ENCODE data around the gene AP5S1.
A peak's percentile ranks its signal among the peaks of the same experiment; 100 is the strongest.

AP5S1 gene

DNA sequence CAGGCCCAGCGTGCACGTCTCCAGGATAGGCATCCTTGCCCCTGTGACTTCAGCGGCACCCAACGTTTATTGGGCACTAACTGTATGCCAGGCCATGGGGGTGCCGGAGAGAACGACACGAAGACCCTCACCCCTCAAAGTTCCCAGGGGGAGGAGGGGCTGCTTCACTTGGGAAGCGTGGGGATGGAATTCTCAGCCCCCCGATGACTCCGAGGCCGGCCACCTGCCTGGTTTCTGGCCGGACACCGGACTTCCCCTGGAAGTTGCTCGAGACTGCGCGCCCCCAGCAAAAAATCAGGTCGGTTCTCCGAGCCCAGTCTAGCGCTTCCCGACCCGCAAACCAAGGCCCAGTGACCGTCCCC, 26.0 kb downstream of the AP5S1 start:
- no peak for DNase-seq (ENCODE audit: low spot score)

DNA sequence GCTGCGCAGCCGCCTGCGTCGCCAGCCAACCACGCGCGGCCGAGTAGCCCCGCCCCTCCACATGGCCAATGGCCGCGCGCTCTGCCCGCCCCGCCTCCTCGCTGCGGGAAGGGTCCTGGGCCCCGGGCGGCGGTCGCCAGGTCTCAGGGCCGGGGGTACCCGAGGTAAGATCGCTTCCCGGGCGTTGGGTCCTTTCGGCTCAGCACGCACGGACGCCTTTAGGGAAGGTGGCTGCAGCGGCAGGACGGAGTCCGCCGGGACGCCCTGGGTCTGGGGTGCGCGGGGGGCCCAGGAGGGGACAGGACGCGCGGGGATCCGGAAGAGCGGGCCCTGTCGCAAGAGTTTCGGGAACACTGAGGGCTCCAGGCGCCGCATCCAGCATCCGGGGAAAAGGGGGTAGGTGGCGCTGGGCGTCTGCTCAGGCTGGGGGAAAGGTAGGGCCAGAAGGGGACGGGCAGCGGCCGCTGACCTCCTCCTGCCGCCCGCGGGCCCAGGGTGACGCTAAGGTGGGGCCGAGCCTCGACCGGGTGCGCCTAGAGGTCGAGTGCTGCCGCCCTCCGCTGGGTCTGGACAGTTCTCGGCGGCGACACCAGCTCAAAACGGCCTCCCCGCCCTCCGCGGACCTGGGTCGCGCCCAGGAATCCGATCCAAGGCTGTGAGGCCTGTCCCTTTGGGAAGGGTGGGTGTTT, 26.5 kb downstream of the AP5S1 start, which contains the start of gene MAVS:
Gene MAVS (plus strand): TSS at position 95 of the 689 bp plus-strand sequence. CDS start 7,791 bp downstream, outside the sequence.
- DNase-seq (ENCODE audit: low spot score) = peak; percentile 98

DNA sequence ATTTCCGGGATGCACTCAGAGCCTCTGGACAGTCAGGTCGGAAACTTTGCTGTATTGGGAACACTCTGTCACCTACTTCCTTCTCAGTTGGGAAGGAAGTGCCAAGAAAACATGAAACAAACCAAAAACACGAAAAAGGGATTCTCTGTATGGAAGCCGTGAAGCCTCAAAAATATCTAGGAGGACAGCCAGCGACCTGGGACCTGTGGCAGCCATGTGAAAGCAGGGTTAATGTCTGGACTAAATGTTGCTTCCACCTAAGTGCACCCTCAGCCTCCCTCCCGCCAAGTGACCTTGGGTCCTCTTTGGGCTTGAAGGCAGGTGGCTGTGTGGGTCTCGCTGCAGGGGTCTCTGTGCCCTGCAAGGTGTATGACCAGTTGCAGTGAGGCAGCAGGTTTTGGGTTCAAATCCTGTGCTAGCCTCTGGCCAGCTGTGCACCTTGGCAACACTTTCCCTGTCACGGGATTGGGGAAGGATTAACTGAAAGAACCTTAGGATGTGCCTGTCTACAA, 27.1 kb downstream of the AP5S1 start:
- no peak for DNase-seq (ENCODE audit: low spot score)

DNA sequence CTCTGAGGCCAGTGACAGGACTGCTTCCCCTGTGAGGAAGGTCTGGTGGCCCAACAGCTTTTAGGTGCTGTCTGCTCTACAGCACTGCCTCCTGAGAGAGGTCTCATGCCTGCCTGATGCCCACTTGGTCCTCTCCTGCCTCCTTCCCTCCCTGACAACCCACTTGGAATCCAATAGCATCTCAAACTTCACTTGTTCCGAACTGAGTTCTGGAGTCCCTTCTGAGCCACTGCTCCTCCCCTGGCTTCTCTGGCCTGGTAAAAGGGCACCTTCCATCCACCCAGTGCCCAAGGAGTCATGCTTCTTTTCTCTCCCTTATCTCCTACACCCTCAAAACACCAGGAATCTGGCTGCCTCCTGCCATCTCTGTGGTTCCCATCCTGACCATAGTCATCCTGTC, 28.2 kb downstream of the AP5S1 start:
- no peak for DNase-seq (ENCODE audit: low spot score)

DNA sequence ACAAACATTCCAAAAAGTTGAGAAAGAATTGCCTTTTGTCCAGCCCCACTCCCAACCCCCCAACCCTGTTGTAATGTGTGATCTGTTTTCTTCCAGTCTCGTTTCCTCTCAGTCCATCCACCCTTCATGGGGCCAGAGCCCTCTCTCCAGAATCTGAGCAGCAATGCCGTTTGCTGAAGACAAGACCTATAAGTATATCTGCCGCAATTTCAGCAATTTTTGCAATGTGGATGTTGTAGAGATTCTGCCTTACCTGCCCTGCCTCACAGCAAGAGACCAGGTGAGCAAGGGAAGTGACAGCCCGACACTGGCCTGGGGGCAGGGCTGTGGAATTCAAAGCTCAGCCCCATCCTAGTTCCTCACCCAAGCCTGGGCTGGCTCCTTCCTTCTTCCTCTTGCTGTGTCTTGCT, 34.1 kb downstream of the AP5S1 start:
- no peak for DNase-seq (ENCODE audit: low spot score)

DNA sequence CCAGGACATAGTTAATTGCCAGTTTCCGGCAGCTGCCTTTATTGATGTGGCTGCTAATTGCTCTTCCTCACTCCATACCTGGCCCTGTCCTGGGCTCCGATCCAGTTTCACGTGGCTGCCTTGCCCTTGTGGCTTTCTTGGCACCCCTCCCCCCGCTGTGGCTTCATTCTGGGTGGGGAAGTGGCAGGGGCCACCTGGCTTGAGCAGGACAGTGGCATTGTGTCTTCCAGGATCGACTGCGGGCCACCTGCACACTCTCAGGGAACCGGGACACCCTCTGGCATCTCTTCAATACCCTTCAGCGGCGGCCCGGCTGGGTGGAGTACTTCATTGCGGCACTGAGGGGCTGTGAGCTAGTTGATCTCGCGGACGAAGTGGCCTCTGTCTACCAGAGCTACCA, 37.1 kb downstream of the AP5S1 start:
- no peak for DNase-seq (ENCODE audit: low spot score)

DNA sequence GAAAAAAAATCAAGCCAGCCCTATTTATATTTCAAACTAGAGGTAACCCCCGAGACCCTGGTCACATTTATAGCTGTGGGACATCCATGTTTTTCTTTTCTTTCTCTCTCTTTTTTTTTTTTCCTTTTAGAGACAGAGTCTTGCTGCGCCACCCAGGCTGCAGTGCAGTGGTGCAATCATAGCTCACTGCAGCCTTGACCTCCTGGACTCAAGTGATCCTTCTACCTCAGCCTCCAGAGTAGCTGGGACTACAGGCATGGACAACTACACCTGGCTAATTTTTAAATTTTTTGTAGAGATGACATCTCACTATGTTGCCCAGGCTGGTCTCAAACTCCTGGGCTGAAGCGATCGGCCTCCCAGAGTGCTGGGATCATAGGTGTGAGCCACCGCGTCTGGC, 38.3 kb downstream of the AP5S1 start:
- no peak for DNase-seq (ENCODE audit: low spot score)

DNA sequence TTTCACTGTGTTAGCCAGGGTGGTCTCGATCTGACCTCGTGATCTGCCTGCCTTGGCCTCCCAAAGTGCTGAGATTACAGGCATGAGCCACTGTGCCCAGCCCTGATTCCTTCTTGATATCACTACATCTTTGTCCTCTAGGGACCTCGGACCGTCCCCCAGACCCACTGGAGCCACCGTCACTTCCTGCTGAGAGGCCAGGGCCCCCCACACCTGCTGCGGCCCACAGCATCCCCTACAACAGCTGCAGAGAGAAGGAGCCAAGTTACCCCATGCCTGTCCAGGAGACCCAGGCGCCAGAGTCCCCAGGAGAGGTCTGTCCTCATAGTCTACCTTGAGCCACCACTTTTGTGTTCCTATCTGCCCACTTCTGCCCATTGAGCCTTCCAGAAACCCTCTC, 40.8 kb downstream of the AP5S1 start:
- no peak for DNase-seq (ENCODE audit: low spot score)

DNA sequence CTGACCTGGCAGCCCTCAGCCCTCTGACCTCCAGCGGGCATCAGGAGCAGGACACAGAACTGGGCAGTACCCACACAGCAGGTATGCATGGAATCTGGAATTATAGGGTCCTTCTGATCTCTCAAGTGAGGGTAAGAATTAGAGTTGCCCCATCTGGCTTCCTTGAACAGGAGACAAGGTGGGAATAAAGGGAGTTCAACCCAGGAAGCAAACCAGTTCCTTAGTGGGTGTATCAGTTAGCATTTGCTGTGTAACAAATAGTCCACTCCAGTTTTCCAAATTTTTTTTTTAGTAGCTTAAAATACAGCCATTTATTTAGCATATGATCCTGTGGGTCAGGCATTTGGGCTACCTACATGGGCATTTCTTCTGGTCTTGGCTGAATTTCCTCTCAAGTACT, 42.0 kb downstream of the AP5S1 start:
- DNase-seq (ENCODE audit: low spot score) = no peak

DNA sequence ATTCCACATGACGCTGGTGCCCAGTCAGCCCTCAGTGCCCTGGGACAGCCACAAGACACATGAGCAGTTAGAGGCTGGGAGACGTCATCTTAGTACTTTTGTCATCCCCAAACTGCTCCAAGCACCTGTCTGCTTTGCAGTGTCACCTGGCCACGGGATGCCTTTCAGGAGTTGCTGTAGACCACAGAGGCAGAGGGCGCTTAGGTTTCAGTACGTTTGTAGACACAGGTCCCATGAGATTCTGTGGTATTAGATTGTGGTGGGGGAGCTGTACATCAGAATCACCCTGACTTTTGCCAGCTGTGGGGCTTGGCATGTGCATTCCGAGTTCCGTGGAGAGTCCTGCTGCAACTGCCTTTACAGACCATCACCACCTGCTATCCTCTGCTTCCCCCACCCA, 43.0 kb downstream of the AP5S1 start:
- no peak for DNase-seq (ENCODE audit: low spot score)

DNA sequence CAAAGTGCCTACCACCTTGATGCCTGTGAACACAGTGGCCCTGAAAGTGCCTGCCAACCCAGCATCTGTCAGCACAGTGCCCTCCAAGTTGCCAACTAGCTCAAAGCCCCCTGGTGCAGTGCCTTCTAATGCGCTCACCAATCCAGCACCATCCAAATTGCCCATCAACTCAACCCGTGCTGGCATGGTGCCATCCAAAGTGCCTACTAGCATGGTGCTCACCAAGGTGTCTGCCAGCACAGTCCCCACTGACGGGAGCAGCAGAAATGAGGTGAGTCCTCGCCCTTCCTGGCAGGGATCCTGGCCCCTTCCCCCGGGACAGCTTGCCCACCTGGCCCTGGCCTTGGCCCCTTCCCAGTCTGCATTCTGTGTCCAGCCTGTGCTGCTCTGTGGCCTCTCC, 44.2 kb downstream of the AP5S1 start:
- no peak for DNase-seq (ENCODE audit: low spot score)

DNA sequence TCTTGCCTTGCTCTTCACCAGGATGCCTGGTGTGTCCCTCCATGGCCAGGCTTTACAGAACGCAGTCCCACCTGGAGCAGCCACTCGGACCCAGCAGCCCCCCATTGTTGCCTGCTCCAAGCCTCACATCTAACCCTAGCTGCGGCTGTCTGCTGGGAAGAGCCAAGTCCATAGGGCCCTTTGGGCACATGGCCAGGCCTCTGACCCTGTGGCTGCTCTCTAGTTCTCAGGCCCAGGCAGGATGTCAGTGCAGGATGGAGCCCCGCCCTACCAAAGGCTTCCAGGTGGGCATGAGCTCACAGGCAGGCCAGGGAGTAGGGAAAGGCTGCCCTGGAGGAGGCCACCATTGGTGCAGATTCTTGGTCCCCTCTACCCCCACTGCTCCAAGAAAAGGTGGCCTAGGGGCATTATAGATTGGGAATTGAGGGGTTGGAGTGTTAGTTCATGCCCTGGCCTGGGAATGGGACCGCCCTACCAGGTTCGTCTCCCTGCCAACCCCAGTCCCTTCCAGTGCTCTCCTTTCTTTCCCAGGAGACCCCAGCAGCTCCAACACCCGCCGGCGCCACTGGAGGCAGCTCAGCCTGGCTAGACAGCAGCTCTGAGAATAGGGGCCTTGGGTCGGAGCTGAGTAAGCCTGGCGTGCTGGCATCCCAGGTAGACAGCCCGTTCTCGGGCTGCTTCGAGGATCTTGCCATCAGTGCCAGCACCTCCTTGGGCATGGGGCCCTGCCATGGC, 45.0 kb downstream of the AP5S1 start:
- DNase-seq (ENCODE audit: low spot score) = no peak

DNA sequence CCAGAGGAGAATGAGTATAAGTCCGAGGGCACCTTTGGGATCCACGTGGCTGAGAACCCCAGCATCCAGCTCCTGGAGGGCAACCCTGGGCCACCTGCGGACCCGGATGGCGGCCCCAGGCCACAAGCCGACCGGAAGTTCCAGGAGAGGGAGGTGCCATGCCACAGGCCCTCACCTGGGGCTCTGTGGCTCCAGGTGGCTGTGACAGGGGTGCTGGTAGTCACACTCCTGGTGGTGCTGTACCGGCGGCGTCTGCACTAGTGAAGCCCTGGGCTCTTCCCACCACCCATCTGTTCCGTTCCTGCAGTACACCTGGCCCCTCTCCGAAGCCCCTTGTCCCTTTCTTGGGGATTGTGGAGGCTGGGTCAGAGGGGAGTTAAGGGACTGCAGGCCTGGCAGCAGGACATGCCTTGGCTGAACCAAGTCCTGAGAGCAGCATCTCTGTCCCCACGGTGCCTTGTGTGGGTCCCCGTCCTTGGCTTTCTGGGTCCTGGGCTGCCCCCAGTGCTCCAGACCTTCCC, 45.6 kb downstream of the AP5S1 start:
- DNase-seq (ENCODE audit: low spot score) = no peak

DNA sequence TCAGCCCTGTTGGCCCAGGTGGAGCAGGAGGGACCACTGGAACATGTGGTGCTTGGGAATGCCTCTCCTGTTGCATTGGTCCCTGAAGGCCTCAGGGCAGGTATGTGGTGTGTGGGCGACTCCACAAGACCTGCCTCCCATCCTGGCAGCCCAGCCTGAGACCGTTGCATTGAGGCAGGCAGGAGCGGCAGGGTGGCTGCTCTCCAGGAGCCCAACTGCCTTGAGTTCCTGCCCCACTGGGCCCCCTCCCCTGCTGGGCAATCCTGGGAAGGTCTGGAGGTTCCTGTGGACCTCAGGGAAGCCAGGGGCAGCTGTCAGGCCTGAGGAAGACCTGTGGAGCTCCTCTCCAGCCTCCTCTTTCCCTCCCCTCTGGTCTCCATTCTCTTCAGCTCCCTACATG, 46.1 kb downstream of the AP5S1 start:
- no peak for DNase-seq (ENCODE audit: low spot score)

DNA sequence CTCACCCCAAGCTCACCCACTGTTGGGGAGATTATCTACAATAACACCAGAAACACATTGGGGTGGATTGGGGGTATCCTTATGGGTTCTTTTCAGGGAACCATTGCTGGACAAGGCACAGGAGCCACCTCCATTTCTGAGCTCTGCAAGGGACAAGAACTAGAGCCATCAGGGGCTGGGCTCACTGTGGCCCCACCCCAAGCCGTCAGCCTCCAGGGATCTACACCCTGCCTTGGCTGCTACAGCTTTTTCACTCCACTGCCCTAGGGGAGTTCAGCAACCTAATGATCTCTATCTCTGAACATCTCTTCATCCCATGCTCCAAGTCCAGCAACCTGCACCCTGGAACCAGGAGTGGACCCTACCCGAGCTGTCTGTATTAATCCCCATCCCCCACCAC, 47.5 kb downstream of the AP5S1 start:
- DNase-seq (ENCODE audit: low spot score) = no peak

DNA sequence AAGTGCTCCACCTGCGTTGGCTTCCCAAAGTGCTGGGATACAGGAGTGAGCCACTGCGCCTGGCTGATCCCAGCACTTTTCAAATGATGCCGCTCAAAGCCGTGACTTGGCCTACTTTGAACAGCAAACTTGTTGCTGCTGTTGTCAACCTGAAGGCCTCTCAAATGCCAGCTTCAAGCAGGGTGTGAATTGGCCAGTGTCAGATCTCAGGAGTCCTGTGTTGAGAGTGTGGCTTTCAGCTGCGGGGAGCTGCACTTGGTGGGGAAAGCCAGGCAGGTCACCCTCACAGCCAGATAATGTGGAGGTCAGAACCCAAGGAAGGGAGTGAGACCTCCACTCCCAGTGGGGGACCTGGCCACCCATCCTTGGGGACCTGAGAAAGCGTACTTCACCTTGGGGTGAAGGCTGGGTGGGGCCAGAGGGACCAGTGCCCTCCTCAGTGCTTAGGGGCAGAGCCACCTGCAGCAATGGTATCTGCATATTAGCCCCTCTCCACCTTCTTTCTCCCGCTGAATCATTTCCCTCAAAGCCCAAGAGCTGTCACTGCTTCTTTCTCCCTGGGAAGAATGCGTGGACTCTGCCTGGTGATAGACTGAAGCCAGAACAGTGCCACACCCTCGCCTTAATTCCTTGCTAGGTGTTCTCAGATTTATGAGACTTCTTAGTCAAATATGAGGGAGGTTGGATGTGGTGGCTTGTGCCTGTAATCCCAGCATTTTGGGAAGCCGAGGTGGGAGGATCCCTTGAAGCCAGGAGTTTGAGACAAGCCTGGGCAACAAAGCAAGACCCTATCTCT, 49.7 kb downstream of the AP5S1 start:
- DNase-seq (ENCODE audit: low spot score) = no peak

DNA sequence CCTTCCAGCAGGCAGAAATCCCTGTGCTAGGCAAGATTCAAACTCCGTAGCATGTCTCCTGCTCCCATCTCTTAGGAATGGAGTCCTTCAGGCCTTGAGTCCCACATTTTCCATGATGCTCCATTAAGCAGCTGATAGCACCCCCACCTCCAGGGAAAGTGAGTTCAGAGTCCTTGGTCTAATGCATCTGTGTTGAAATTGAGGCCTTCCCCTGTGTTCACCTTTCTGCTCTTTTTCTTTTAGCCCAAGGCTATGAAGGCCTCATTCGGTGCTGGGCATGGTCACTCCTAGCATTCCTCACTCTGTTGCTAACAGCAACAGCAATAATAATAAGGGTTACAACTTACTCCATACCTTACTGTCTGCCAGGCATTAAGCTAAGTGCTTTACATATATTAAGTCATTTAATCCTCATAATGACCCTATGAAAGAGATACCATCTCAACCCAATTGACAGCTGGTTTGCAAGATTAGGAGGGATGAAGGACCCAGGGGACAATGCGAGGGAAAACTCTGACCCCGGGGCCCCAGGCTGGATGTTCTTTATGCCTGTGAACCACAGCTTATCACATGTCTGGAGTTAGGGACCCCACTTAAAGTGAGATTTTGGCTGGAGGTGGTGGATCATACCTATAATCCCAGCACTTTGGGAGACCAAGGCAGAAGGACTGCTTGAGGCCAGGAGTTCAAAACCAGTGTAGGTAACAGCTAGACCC, 51.4 kb downstream of the AP5S1 start:
- no peak for DNase-seq (ENCODE audit: low spot score)

DNA sequence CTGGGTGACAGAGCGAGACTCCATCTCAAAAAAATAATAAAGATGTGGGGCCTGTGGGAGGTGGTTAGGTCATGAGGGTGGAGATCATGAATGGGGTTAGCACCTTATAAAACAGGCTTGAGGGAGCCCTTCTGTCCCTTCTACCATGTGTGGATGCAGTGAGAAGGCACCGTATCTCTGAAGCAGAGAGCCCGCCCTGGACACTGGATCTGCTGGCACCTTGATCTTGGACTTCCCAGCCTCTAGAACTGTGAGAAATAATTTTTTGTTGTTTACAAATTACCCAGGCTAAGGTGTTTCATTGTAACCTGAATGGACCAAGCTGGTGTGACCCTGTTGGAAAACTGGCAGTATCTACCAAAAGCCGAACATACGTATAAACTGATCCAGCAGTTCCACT, 53.2 kb downstream of the AP5S1 start:
- DNase-seq (ENCODE audit: low spot score) = no peak

DNA sequence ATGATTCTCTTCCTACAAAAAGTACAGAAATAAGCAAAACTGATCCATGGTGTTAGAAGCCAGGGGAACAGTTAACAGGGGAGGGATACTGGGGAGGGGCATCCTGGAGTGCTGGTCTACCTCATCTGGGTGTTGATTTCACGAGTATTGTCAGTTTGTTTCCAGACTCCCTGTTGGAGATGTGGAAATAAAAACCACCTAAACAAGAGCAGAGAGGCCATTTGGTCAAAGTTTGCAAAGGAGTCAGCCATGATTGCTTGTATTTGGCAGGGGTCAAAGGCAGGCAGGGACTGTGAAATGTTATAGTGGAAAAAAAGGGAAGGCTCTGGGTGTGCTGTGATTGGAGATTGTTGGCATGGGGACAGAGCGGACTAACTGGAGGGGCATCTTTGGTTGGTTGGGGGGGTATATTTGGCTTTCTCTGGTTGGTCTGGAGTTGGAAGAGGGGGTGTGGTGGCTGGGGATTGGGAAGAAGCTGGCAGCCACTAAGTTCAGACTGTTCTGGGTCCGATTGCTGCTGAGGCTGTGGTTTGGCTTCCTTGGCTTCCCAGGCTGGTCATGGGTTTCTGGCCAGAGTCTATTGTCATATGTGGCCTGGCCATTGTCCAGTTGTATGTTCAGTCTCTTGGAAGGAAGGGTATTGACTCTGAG, 54.0 kb downstream of the AP5S1 start:
- DNase-seq (ENCODE audit: low spot score) = no peak

DNA sequence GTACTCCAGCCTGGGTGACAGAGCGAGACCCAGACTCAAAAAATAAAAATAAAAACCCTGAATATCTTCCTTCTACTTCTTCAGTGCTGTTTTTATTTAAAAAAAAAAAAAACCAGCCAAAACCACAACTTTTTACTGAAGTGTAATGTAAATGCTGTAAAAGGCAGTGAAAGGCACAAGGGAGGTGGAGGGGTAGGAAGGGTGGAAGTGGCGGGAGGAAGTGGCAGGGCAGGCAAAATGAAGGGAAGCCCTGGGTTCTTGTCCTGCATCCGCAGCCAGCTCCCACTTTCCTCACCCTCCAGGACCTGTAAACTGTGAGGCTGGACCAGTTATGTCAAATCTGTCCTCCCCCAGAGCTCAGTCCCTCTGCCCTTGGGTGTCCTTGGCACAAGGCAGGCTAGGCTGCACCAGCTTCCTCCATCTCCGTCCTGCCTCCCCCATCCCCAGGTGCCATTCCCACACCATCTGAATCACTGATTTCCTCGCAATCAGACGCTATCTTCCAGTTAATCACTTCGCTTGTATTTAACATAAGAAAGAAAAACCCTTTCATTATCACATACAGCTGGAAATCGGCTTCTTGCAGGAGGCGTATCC, 55.1 kb downstream of the AP5S1 start:
- no peak for DNase-seq (ENCODE audit: low spot score)

DNA sequence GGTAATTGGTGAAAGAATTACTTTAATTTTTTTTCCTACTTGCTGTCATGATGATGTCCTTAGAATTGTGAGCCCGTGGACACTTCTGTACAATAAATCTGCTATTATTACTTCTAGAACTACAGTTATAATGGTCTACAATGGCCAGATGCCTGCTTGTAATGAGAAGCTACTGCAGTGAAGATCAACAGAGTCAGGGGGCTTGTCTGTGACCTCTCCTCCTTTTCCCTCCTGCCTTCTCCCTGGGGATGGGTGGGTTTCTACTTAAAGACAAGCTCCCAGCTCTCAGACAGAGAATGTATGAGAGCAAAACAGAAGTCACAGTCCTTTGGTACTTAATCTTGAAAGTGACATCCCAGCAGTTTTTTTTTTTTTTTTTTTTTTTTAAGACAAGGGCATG, 55.7 kb downstream of the AP5S1 start:
- no peak for DNase-seq (ENCODE audit: low spot score)
